DOHH2 (cell line): ENCODE data around the gene ADPGK.

ENCODE experiments used
- H3F3A ChIP-seq: fragments of 200-600 bp; sonication (generic), shearing (Covaris generic); 2 replicates; pipeline ENCODE4 v1.6.0; 2016; ENCODE audit warnings: antibody characterized with exemption, mild to moderate bottlenecking; ENCODE audit not compliant: control insufficient read depth, insufficient read depth
- H3K27ac ChIP-seq: fragments of 200-600 bp; sonication (generic); 2 replicates; pipeline ENCODE4 v1.5.1; 2014; ENCODE audit warnings: low read depth, mild to moderate bottlenecking, low read length, moderate library complexity
- H3K27me3 ChIP-seq: fragments of 200-600 bp; sonication (generic); 2 replicates; pipeline ENCODE4 v1.6.1; 2014; ENCODE audit warnings: mild to moderate bottlenecking, low read length, mixed read lengths; ENCODE audit not compliant: control insufficient read depth
- H3K36me3 ChIP-seq: fragments of 200-600 bp; sonication (generic); 2 replicates; pipeline ENCODE4 v1.6.1; 2014; ENCODE audit warnings: mild to moderate bottlenecking, low read length, moderate library complexity, mixed read lengths; ENCODE audit not compliant: control insufficient read depth
- H3K4me1 ChIP-seq: fragments of 200-600 bp; sonication (generic); 2 replicates; pipeline ENCODE4 v1.6.1; 2014; ENCODE audit warnings: mild to moderate bottlenecking, low read length, mixed read lengths; ENCODE audit not compliant: control insufficient read depth
- H3K4me2 ChIP-seq: fragments of 200-600 bp; sonication (generic); 2 replicates; pipeline ENCODE4 v1.6.0; 2014; ENCODE audit warnings: mild to moderate bottlenecking, low read length, moderate library complexity
- H3K4me3 ChIP-seq: fragments of 200-600 bp; sonication (generic); 2 replicates; pipeline ENCODE4 v1.5.1; 2014; ENCODE audit warnings: mild to moderate bottlenecking, low read length, mixed read lengths
- H3K79me2 ChIP-seq: fragments of 200-600 bp; sonication (generic); 2 replicates; pipeline ENCODE4 v1.6.1; 2014; ENCODE audit warnings: mild to moderate bottlenecking, low read length, mixed read lengths; ENCODE audit not compliant: control insufficient read depth
- H3K9me2 ChIP-seq: fragments of 200-600 bp; sonication (generic); replicated peaks from 2 replicates; pipeline ENCODE4 v1.6.1; 2014; ENCODE audit warnings: mild to moderate bottlenecking, low read length, mixed read lengths; ENCODE audit not compliant: control insufficient read depth
- H3K9me3 ChIP-seq: fragments of 200-600 bp; sonication (generic); 2 replicates; pipeline ENCODE4 v1.6.1; 2014; ENCODE audit warnings: antibody characterized with exemption, low read length, mixed read lengths; ENCODE audit not compliant: control insufficient read depth, insufficient read depth
- H4K20me1 ChIP-seq: fragments of 200-600 bp; sonication (generic); 2 replicates; pipeline ENCODE4 v1.6.0; 2014; ENCODE audit warnings: low read depth, mild to moderate bottlenecking, antibody characterized with exemption, low read length, moderate library complexity; ENCODE audit not compliant: control insufficient read depth, insufficient read depth
- EZH2phosphoT487 ChIP-seq: fragments of 200-600 bp; sonication (generic); IDR thresholded peaks from 2 replicates; pipeline ENCODE4 v1.6.1; 2017; ENCODE audit warnings: borderline replicate concordance, mild to moderate bottlenecking, antibody characterized with exemption, low read length, moderate library complexity, mixed read lengths
- TF ChIP-seq, protein P1 (sequence below): fragments of 200-600 bp; sonication (generic); IDR thresholded peaks from one replicate; pipeline ENCODE4 v1.5.1; 2014; ENCODE audit warnings: antibody characterized with exemption, mild to moderate bottlenecking, low read depth, low read length; ENCODE audit not compliant: poor library complexity, severe bottlenecking

The ADPGK gene

DNA sequence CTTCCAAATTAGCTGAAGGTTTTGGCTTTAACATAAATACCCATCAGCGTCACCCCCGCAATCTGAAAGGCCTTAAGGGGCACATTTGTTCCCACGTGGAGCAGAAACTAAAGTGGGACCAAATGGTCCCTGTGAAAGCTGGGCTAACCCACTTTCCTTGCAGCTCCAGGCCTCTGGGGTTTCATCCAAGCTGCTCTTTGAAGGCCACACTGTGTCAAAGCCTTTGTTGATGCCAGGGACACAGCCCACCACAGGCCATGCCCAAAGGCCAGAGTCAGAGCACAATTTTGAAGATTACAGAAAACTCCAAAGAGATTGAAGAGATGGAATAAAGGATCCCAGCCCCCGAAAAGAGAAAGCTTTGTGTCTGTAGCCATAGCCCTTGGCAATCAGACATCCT is 2.7 kb upstream of the ADPGK start:
- TF ChIP-seq EZH2phosphoT487, result no peak
- TF ChIP-seq, protein P1, sequence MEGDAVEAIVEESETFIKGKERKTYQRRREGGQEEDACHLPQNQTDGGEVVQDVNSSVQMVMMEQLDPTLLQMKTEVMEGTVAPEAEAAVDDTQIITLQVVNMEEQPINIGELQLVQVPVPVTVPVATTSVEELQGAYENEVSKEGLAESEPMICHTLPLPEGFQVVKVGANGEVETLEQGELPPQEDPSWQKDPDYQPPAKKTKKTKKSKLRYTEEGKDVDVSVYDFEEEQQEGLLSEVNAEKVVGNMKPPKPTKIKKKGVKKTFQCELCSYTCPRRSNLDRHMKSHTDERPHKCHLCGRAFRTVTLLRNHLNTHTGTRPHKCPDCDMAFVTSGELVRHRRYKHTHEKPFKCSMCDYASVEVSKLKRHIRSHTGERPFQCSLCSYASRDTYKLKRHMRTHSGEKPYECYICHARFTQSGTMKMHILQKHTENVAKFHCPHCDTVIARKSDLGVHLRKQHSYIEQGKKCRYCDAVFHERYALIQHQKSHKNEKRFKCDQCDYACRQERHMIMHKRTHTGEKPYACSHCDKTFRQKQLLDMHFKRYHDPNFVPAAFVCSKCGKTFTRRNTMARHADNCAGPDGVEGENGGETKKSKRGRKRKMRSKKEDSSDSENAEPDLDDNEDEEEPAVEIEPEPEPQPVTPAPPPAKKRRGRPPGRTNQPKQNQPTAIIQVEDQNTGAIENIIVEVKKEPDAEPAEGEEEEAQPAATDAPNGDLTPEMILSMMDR, result no peak

DNA sequence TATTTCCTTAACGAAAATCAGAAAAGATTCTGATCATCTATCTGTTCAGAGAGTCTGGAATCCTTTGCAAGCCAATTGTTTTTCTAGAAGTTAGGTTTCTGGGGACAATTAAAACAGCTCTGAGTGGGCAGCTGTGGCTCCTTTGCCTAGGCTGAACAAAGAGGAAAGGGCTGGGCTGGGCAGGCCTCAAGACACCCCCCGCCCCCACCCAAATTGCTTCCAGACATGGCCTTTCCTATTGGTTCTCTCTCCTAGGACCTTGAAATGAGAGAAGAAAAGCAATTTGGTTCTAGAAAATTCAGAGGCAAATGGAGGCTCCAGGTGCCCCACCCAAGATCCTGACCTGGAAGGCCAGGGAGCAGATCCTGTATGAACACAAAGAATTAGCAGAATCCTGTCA is 2.3 kb upstream of the ADPGK start:
- Histone ChIP-seq H3K27me3 (peaks cover 3% of the 10 kb centered on the region; the same call in 1 of the 2 replicates), H3K9me3 (no peaks in the 10 kb centered on the region), H3F3A (no peaks in the 10 kb centered on the region), H3K9me2 (no peaks in the 10 kb centered on the region), H3K36me3 (peaks cover 18% of the 10 kb centered on the region), H4K20me1 (peaks cover 4% of the 10 kb centered on the region; the same call in 1 of the 2 replicates), H3K4me2 (no peak overlapping the region), H3K27ac (no peak overlapping the region), H3K4me3 (no peak overlapping the region), H3K79me2 (peaks cover 29% of the 10 kb centered on the region), H3K4me1 (peaks cover 22% of the 10 kb centered on the region)
- TF ChIP-seq EZH2phosphoT487, result no peak
- TF ChIP-seq, protein P1, result no peak

More for the DNA sequence above, 2.7 kb upstream of the ADPGK start:
- no peaks in the 10 kb centered on the region for H3K9me2 ChIP-seq
- H3K4me1 ChIP-seq, result peaks cover 18% of the 10 kb centered on the region
- H3K36me3 ChIP-seq, result peaks cover 14% of the 10 kb centered on the region
- peaks cover 4% of the 10 kb centered on the region; the same call in 1 of the 2 replicates for H4K20me1 ChIP-seq
- no peaks in the 10 kb centered on the region for H3F3A ChIP-seq
- H3K27ac ChIP-seq, result no peak overlapping the region
- no peak overlapping the region for H3K4me2 ChIP-seq
- no peaks in the 10 kb centered on the region for H3K9me3 ChIP-seq
- H3K79me2 ChIP-seq, result peaks cover 25% of the 10 kb centered on the region
- no peak overlapping the region for H3K4me3 ChIP-seq
- H3K27me3 ChIP-seq, result peaks cover 3% of the 10 kb centered on the region; the same call in 1 of the 2 replicates

DNA sequence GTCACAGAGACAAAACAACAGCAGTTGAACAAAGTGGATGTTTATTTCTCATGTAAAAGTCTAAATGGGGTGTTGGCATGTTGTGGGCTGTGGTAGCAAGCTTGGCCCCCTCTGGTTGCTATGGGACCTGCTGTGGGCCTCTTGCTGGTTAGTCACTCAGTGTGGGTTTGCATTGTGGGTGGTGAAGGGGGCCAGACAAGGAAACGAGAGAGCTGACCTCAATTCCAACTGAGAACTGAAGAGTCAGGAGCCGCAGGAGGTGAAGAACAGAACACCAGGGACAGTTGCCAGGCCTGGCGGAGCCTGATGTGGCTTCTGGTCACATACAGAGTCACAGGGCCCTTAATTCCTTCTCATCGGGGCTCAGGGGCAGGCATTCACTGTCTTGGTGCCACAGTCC is 1.9 kb upstream of the ADPGK start:
- Histone ChIP-seq H3K36me3 (peaks cover 22% of the 10 kb centered on the region), H3K27ac (no peak overlapping the region), H3K4me3 (no peak overlapping the region), H3F3A (no peaks in the 10 kb centered on the region), H3K79me2 (peaks cover 33% of the 10 kb centered on the region), H3K27me3 (no peaks in the 10 kb centered on the region; the same call in 1 of the 2 replicates), H4K20me1 (peaks cover 4% of the 10 kb centered on the region; the same call in 1 of the 2 replicates), H3K9me2 (no peaks in the 10 kb centered on the region), H3K4me2 (no peak overlapping the region), H3K9me3 (no peaks in the 10 kb centered on the region), H3K4me1 (peaks cover 26% of the 10 kb centered on the region)
- TF ChIP-seq EZH2phosphoT487, result no peak
- TF ChIP-seq, protein P1, result no peak
